Ovary (tissue), 3 donors: Measurements from ENCODE around the gene RNU11.

Experiments used
- CTCF ChIP-seq, 3 donors: fragments of 450-650 bp in 2 of 3; fragments of 200-600 bp in 1 of 3; IDR thresholded peaks; one replicate each; pipeline versions ENCODE4 v1.5.1 to v1.8.0; 2016 to 2022; ENCODE audit warnings: antibody characterized with exemption in 3 of 3, mild to moderate bottlenecking in 1 of 3
- POLR2A ChIP-seq: fragments of 450-650 bp; IDR thresholded peaks from one replicate; pipeline ENCODE4 v1.6.1; 2017; ENCODE audit warnings: antibody characterized with exemption, mild to moderate bottlenecking, moderate library complexity
- donor health status: DM: no; HTN: no; CAD: no.

GRCh38 chr1:28684937-28685336, 36.5 kb downstream of the RNU11 start:
- TF ChIP-seq CTCF (IDR thresholded peaks at IDR 0.05): no peak
- no peak for TF ChIP-seq POLR2A
